ENCODE data around the gene DDX53. TPM values are rescaled to one million over a fixed set of nuclear protein-coding genes. Genes with fewer than 3 reads are reported as not detected.

The DDX53 gene
- polyA plus RNA-seq, 1 experiment: not detected

- H3K36me3 ChIP-seq (ENCODE audit: control insufficient read depth, insufficient read depth, low read length): no peaks in the 10 kb centered on the region
- ChIA-PET CTCF (no interaction called here), POLR2A (no interaction called here)
- TF ChIP-seq CTCF (IDR thresholded peaks at IDR 0.05; ENCODE audit: insufficient read depth, low read depth, low read length): no peak
- no peak for DNase-seq (ENCODE audit: low read depth)
- H3K4me3 ChIP-seq (ENCODE audit: low read depth, low read length): no peak overlapping the region
- H3K27me3 ChIP-seq (ENCODE audit: control insufficient read depth, insufficient read depth, low read length): no peaks in the 10 kb centered on the region
Observed at GRCh38 chrX:22975786-22976185, 24.0 kb upstream of the DDX53 start.

DNA sequence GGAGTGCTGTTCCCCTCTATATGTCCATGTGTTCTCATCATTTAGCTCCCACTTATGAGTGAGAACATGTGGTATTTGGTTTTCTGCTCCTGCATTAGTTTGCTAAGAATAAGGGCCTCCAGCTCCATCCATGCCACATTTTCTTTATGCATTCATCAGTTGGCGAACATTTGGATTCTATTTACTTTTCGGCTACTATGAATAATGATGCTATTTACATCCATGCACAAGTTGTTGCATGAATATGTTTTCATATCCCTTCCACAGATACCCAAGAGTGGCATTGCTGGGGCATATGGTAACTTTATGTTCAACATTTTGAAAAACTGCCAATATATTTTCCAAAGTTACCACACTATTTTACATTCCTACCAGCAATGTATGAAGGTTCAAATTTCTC, 13.8 kb upstream of the DDX53 start:
- TF ChIP-seq CTCF (IDR thresholded peaks at IDR 0.05; ENCODE audit: insufficient read depth, low read depth, low read length): no peak
- no peaks in the 10 kb centered on the region for H3K27me3 ChIP-seq (ENCODE audit: control insufficient read depth, insufficient read depth, low read length)
- no peak overlapping the region for H3K4me3 ChIP-seq (ENCODE audit: low read depth, low read length)
- CTCF ChIA-PET: no interaction called here
- no peaks in the 10 kb centered on the region for H3K36me3 ChIP-seq (ENCODE audit: control insufficient read depth, insufficient read depth, low read length)
- DNase-seq (ENCODE audit: low read depth): no peak
- POLR2A ChIA-PET: no interaction called here

- CTCF ChIA-PET: no interaction called here
- Histone ChIP-seq H3K36me3 (ENCODE audit: control insufficient read depth, insufficient read depth, low read length) (no peaks in the 10 kb centered on the region), H3K4me3 (ENCODE audit: low read depth, low read length) (no peak overlapping the region), H3K27me3 (ENCODE audit: control insufficient read depth, insufficient read depth, low read length) (no peaks in the 10 kb centered on the region)
- TF ChIP-seq CTCF (IDR thresholded peaks at IDR 0.05; ENCODE audit: insufficient read depth, low read depth, low read length): no peak
- POLR2A ChIA-PET: no interaction called here
- DNase-seq (ENCODE audit: low read depth): no peak
Observed at GRCh38 chrX:22987452-22987851, 12.3 kb upstream of the DDX53 start.

GRCh38 chrX:23003116-23003515, 3.4 kb downstream of the DDX53 start:
- H3K36me3 ChIP-seq (ENCODE audit: control insufficient read depth, insufficient read depth, low read length): no peaks in the 10 kb centered on the region
- peak; percentile 9 for DNase-seq (ENCODE audit: low read depth)
- no peaks in the 10 kb centered on the region for H3K27me3 ChIP-seq (ENCODE audit: control insufficient read depth, insufficient read depth, low read length)
- ChIA-PET CTCF (no interaction called here), POLR2A (no interaction called here)
- H3K4me3 ChIP-seq (ENCODE audit: low read depth, low read length): no peak overlapping the region
- TF ChIP-seq CTCF (IDR thresholded peaks at IDR 0.05; ENCODE audit: insufficient read depth, low read depth, low read length): no peak

DNA sequence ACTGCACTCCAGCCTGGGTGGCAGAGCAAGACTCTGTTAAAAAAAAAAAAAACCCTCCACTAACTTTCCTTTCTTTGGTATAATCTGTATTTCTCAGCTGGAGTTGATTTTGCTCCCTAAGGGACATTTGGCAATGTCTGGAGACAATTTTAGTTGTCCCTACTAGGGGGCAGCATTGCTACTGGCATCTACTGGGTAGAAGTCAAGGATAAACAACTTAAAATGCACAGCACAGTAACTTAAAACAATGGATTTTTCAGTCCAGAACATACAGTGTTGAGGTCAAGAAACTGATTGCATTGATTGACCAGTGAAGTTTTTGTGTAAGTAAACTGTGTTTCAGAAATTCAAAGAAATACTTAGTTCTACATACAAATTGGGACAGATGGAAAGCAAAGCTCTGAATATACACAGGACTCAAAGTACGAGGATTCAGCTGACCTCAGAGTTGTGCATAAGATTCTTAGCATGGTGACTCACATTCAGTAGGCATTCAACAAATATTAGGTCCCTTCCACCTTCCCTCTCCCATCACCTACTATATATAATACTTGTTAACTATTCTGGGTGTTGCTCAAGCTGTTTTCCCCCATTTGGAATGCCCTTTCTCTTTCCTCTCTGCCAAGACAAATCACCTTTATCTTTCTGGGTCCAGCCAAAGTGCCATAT, 8.8 kb downstream of the DDX53 start:
- ChIA-PET CTCF (interaction anchor here (0.6 to 1.2 kb wide), 5 partner anchors 13 to 1023 kb away, joined by 3 to 5 read pairs (median 3); no protein-coding TSS in a partner anchor), POLR2A (no interaction called here)
- peak; percentile 33; the same call in 1 of the 2 replicates for TF ChIP-seq CTCF (IDR thresholded peaks at IDR 0.05; ENCODE audit: insufficient read depth, low read depth, low read length)
- H3K36me3 ChIP-seq (ENCODE audit: control insufficient read depth, insufficient read depth, low read length): no peaks in the 10 kb centered on the region
- no peak for DNase-seq (ENCODE audit: low read depth)
- H3K4me3 ChIP-seq (ENCODE audit: low read depth, low read length): no peak overlapping the region
- H3K27me3 ChIP-seq (ENCODE audit: control insufficient read depth, insufficient read depth, low read length): no peaks in the 10 kb centered on the region

Data from BJ (cell line).